ENCODE results near the gene FXYD4. TPM values are rescaled to one million over a fixed set of nuclear protein-coding genes. Genes with fewer than 3 reads are reported as not detected.

FXYD4 gene
- total RNA-seq, 4 donors from 2014 or later = not detected

DNA sequence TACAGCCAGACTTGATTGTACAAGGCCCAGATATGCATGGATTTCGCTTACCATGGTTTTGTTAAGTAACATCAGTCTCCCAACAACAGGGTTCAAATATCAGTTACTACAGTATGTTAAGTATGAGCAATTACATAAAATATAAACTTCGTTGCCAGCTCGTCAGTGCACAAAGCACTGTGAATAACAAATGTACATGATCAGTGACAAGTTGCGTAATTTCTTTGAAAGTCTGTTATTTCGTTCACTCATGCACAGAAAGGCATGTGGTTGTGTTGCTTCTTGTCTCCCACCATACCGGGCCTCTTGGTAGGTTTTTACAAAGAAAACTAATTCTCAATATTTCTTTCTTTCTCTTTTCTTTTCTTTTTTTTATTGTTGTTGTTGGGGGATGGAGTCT lies 53.0 kb downstream of the FXYD4 start:
- DNase-seq (ENCODE audit: low spot score in 2 of 2) = no peak
- no peak overlapping the region for H3K4me3 ChIP-seq (ENCODE audit: low read depth, poor library complexity, severe bottlenecking)
- no peak for TF ChIP-seq POLR2A (IDR thresholded peaks at IDR 0.05)
- TF ChIP-seq, protein P1, sequence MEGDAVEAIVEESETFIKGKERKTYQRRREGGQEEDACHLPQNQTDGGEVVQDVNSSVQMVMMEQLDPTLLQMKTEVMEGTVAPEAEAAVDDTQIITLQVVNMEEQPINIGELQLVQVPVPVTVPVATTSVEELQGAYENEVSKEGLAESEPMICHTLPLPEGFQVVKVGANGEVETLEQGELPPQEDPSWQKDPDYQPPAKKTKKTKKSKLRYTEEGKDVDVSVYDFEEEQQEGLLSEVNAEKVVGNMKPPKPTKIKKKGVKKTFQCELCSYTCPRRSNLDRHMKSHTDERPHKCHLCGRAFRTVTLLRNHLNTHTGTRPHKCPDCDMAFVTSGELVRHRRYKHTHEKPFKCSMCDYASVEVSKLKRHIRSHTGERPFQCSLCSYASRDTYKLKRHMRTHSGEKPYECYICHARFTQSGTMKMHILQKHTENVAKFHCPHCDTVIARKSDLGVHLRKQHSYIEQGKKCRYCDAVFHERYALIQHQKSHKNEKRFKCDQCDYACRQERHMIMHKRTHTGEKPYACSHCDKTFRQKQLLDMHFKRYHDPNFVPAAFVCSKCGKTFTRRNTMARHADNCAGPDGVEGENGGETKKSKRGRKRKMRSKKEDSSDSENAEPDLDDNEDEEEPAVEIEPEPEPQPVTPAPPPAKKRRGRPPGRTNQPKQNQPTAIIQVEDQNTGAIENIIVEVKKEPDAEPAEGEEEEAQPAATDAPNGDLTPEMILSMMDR (IDR thresholded peaks at IDR 0.05) = no peak
- WGBS, 2 donors = 88 to 92% methylated on average over 6 of the region's 6 CpGs
- intact Hi-C loops (cut with DNase I; ENCODE audit: low total_unique reads) = no loop called here

Other genes with a start within 250 kb of the FXYD4 start
- gene CSGALNACT2, start 233.2 kb upstream of the FXYD4 start, total RNA-seq = 10 to 100 TPM; 12.9 to 16.7 (median 15.4) TPM
- gene RASGEF1A, start 104.6 kb upstream of the FXYD4 start, total RNA-seq = 1 to 10 TPM in 3 of 4 donors, under 1 TPM in 1; 0.15 to 3.3 (median 1.6) TPM
- gene HNRNPF, start 37.5 kb downstream of the FXYD4 start, total RNA-seq = 100 to 1,000 TPM; 227 to 254 (median 232) TPM
- gene ZNF487, start 65.5 kb downstream of the FXYD4 start, total RNA-seq = 1 to 10 TPM; 2.9 to 7.2 (median 3.7) TPM
- 1 to 10 TPM in 1 of 4 donors, under 1 TPM in 3; 0.23 to 1.1 (median 0.72) TPM for gene ZNF239, start 203.0 kb downstream of the FXYD4 start, total RNA-seq
- gene ZNF485, start 234.8 kb downstream of the FXYD4 start, total RNA-seq = 1 to 10 TPM; 2.4 to 7.9 (median 4.7) TPM

Measured in lower leg skin (tissue), 4 donors.